Head of caudate nucleus (tissue), 42 donors: ENCODE data around the gene ZNF317.
"Not testable (repeated sequence)": the region's sequence is repeated elsewhere in the genome, so short reads cannot be mapped to it uniquely, and the experiment has no call there.

Source experiments
- DNase-seq, 42 donors: peaks; one replicate each; pipeline versions ENCODE4 v3.0.0 to v3.0.0-alpha.2; 2020 to 2021; ENCODE audit warnings: mixed read lengths in 7 of 42
- intact Hi-C: fragments of 100-400 bp; cut with DNase I; formaldehyde crosslinking; loops from one replicate; pipeline ENCODE4 v1.15.0; 2022

The ZNF317 gene

DNA sequence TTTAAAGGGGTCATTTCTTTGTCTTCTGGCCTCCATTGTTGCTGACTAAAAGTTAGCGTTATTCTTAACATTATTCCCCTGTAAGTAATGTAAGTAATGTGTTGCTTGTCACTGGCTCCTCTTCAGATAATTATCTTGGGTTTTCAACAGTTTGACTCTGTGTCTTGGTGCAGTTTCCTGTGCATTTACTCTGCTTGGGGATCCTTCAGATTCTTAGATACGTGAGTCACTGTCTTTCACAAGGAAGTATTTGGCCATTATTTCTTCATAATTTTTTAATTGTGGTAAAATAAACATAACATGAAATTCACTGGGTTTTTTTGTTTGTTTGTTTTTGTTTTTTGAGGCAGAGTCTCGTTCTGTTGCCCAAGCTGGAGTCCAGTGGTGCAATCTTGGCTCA lies 25.1 kb downstream of the ZNF317 start:
- DNase-seq: no peak
- intact Hi-C loops: no loop called here

DNA sequence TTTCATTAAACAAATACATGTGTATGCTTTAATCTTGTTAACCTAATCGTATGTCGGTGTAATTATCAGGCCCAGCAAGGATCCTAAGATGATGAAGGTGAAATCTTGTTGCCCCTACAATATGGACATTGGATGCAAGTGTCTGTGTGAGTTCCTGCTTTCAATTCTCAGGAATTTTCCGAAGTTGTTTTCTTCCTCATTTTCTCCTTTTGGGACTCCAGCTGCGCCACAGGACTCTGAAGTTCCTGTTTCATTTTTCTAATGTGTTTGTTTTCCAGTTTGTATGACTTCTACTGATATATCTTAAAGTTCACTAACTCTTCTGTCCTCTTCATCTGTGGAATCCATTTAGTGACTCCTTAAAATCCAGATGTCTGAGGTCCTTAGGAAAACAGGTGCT lies 26.6 kb downstream of the ZNF317 start:
- intact Hi-C loops: no loop called here
- no peak for DNase-seq

GRCh38 chr19:9171393-9171991 lies 31.3 kb downstream of the ZNF317 start:
- peak in 1 of 42 donors; percentile 13 for DNase-seq
- intact Hi-C loops: no loop called here

DNA sequence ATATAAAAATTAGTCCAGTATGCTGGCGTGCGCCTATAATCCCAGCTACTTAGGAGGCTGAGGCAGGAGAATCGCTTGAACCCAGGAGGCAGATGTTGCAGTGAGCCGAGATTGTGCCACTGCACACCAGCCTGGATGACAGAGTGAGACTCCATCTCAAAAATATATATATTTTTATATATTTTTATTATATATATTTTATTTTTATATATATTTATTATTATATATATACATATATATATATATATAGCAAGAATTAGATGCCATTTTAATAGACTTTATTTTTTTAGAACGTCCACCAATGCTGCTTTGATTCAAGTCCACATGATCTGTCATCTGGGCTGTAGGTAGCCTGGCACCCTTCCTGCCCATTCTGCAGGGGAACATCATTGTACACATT lies 35.1 kb downstream of the ZNF317 start:
- intact Hi-C loops: no loop called here
- no peak for DNase-seq

GRCh38 chr19:9178901-9179300 lies 38.7 kb downstream of the ZNF317 start, which contains the start of gene OR7D2:
TSS of gene OR7D2 (plus strand) at chr19:9178979. CDS start at chr19:9185782, 6,803 bp downstream.
- no peak for DNase-seq
- intact Hi-C loops: no loop called here

GRCh38 chr19:9183000-9183399 lies 42.8 kb downstream of the ZNF317 start:
- intact Hi-C loops: no loop called here
- DNase-seq: no peak

- intact Hi-C loops: no loop called here
- no peak for DNase-seq
Observed at GRCh38 chr19:9187191-9187590, 47.0 kb downstream of the ZNF317 start.

- DNase-seq: no peak
- intact Hi-C loops: no loop called here
Observed at GRCh38 chr19:9189535-9189934, 49.3 kb downstream of the ZNF317 start.

DNA sequence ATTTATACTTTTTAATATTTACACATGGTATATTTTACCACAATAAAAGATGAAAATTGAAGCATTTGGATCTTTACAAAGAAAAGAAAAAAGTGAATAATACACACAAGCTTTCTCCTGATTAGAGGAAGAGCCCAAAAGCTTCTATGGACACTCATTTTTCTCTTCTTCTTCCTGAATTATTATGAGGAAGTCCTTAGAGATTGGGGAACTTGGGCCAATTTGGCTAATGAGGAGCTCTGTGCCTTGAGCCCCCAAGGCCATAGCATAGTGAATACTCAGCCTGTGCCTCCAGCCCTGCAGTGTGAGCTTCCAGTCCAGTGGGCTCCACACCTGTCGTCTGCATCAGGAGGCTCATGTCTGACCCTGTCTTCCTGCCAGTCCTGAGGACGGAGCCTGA lies 57.8 kb downstream of the ZNF317 start:
- intact Hi-C loops, DNase-seq: not testable (repeated sequence)

GRCh38 chr19:9205501-9206113 lies 65.4 kb downstream of the ZNF317 start:
- intact Hi-C loops: loop anchor here (10.0 kb wide), 1 partner anchor 589 kb away; no protein-coding TSS in a partner anchor
- DNase-seq: peak; percentile 21 to 90 (median 75)
